H1 (cell line): ENCODE results near the gene C1orf74. TPM values are rescaled to one million over a fixed set of nuclear protein-coding genes. Genes with fewer than 3 reads are reported as not detected.

ENCODE experiments used
- CTCF ChIA-PET: fragments of 300-600 bp; sonication (Branson Sonifier 250); formaldehyde crosslinking; loops from one replicate; lab custom pipeline; 2021; ENCODE audit not compliant: partially characterized antibody; lab: Charles Lee
- POLR2A ChIA-PET: fragments of 300-600 bp; sonication (Branson Sonifier 250); formaldehyde crosslinking; loops from one replicate; lab custom pipeline; 2021; ENCODE audit warnings: inconsistent platforms; ENCODE audit not compliant: partially characterized antibody; lab: Charles Lee
- DNase-seq, 2 experiments: peaks; one replicate each; pipeline versions ENCODE4 v3.0.0 to v3.0.0-alpha.2; 2010 to 2022; ENCODE audit warnings: low spot score in 2 of 2, low read depth in 1 of 2, mixed read lengths in 1 of 2
- FAIRE-seq: peaks from 2 replicates; lab custom pipeline; 2011; peaks lifted over from hg19 to GRCh38; lab: Jason Lieb, UNC
- H2AFZ ChIP-seq: 2 replicates; pipeline ENCODE4 v1.8.1; 2012; ENCODE audit warnings: low read length, inconsistent platforms
- H2AK5ac ChIP-seq: 2 replicates; pipeline ENCODE4 v1.6.1; 2013; ENCODE audit warnings: low read depth, low read length
- H2BK120ac ChIP-seq: replicated peaks from 2 replicates; pipeline ENCODE3; 2013; ENCODE audit warnings: low read depth, low read length, inconsistent platforms
- H2BK12ac ChIP-seq: 2 replicates; pipeline ENCODE4 v1.6.1; 2013; ENCODE audit warnings: low read depth, low read length
- H2BK15ac ChIP-seq: 2 replicates; pipeline ENCODE4 v1.6.1; 2013; ENCODE audit warnings: low read length
- H2BK20ac ChIP-seq: 2 replicates; pipeline ENCODE4 v1.6.1; 2013; ENCODE audit warnings: low read length
- H2BK5ac ChIP-seq: 2 replicates; pipeline ENCODE4 v1.6.1; 2013; ENCODE audit warnings: low read depth, low read length
- H3K14ac ChIP-seq: 2 replicates; pipeline ENCODE4 v1.6.1; 2013; ENCODE audit warnings: inconsistent platforms; ENCODE audit not compliant: insufficient read length
- H3K18ac ChIP-seq: 2 replicates; pipeline ENCODE4 v1.6.1; 2013; ENCODE audit warnings: low read length; ENCODE audit errors: extremely low read depth
- H3K23ac ChIP-seq: 2 replicates; pipeline ENCODE4 v1.6.1; 2013; ENCODE audit warnings: inconsistent platforms; ENCODE audit not compliant: insufficient read length
- H3K23me2 ChIP-seq: 2 replicates; pipeline ENCODE4 v1.6.1; 2013; ENCODE audit warnings: low read depth, low read length
- H3K27ac ChIP-seq: 2 replicates; pipeline ENCODE4 v1.6.1; 2011; ENCODE audit warnings: low read depth, low read length, inconsistent platforms
- H3K27me3 ChIP-seq, 4 experiments: replicated peaks in 1 of 4; 1 replicate in 1 of 4; 2 replicates in 3 of 4; pipeline versions ENCODE4 v1.6.1 to v1.8.1; 2011 to 2013; ENCODE audit warnings: low read length in 3 of 4, mild to moderate bottlenecking in 3 of 4, inconsistent platforms in 2 of 4, mixed read lengths in 2 of 4, moderate library complexity in 1 of 4; ENCODE audit not compliant: control insufficient read depth in 3 of 4, insufficient read depth in 3 of 4; ENCODE audit errors: extremely low read depth in 1 of 4
- H3K36me3 ChIP-seq, 4 experiments: 2 replicates each; pipeline versions ENCODE4 v1.6.1 to v1.8.1; 2011 to 2013; ENCODE audit warnings: mild to moderate bottlenecking in 4 of 4, low read length in 3 of 4, moderate library complexity in 2 of 4, control low read depth in 1 of 4, inconsistent platforms in 1 of 4; ENCODE audit not compliant: insufficient read depth in 4 of 4, control insufficient read depth in 2 of 4
- H3K4ac ChIP-seq: replicated peaks from 2 replicates; pipeline ENCODE3; 2013; ENCODE audit warnings: low read length, low read depth, mixed read lengths, inconsistent platforms; ENCODE audit not compliant: insufficient read length
- H3K4me1 ChIP-seq, 4 experiments: replicated peaks in 1 of 4; 1 replicate in 1 of 4; 2 replicates in 3 of 4; pipeline versions ENCODE4 v1.6.1 to v1.8.1; 2011 to 2013; ENCODE audit warnings: low read length in 3 of 4, inconsistent platforms in 2 of 4, mixed read lengths in 1 of 4; ENCODE audit not compliant: insufficient read depth in 4 of 4, control insufficient read depth in 3 of 4
- H3K4me2 ChIP-seq, 2 experiments: 2 replicates each; pipeline versions ENCODE4 v1.6.1 to v1.8.1; 2011 to 2013; ENCODE audit warnings: low read depth in 2 of 2, low read length in 2 of 2, control low read depth in 1 of 2, inconsistent platforms in 1 of 2, mild to moderate bottlenecking in 1 of 2; ENCODE audit not compliant: insufficient read depth in 1 of 2
- H3K4me3 ChIP-seq, 4 experiments: fragments of 200-600, 300-600 bp in 1 of 4; sonication (generic), shearing (Covaris generic), sonication (Bioruptor Twin) in 1 of 4; 2 replicates each; pipeline versions ENCODE4 v1.5.1 to v1.8.1; 2011 to 2016; ENCODE audit warnings: low read length in 4 of 4, low read depth in 3 of 4, control low read depth in 2 of 4, inconsistent platforms in 2 of 4, mild to moderate bottlenecking in 2 of 4, mixed read lengths in 1 of 4, moderate library complexity in 1 of 4; ENCODE audit not compliant: insufficient read depth in 2 of 4; ENCODE audit errors: extremely low read depth in 1 of 4
- H3K56ac ChIP-seq: replicated peaks from 2 replicates; pipeline ENCODE3; 2013; ENCODE audit warnings: low read depth, mild to moderate bottlenecking, mixed read lengths, low read length, inconsistent platforms; ENCODE audit not compliant: insufficient read length
- H3K79me1 ChIP-seq: 2 replicates; pipeline ENCODE4 v1.6.1; 2013; ENCODE audit warnings: low read depth, low read length, control low read depth
- H3K79me2 ChIP-seq, 2 experiments: 2 replicates each; pipeline versions ENCODE4 v1.6.1 to v1.8.1; 2012 to 2013; ENCODE audit warnings: low read length in 2 of 2, mild to moderate bottlenecking in 2 of 2, inconsistent platforms in 1 of 2; ENCODE audit not compliant: insufficient read depth in 2 of 2, control insufficient read depth in 1 of 2
- H3K9ac ChIP-seq, 4 experiments: replicated peaks in 1 of 4; 1 replicate in 1 of 4; 2 replicates in 3 of 4; pipeline versions ENCODE4 v1.6.1 to v1.8.1; 2011 to 2013; ENCODE audit warnings: low read depth in 3 of 4, low read length in 3 of 4, control low read depth in 2 of 4, mild to moderate bottlenecking in 2 of 4, moderate library complexity in 2 of 4, inconsistent platforms in 1 of 4; ENCODE audit errors: extremely low read depth in 1 of 4
- H3K9me3 ChIP-seq, 2 experiments: 2 replicates each; pipeline versions ENCODE4 v1.6.1 to v1.8.1; 2012 to 2013; ENCODE audit warnings: mild to moderate bottlenecking in 2 of 2, moderate library complexity in 2 of 2, control low read depth in 1 of 2, inconsistent platforms in 1 of 2, low read depth in 1 of 2, low read length in 1 of 2, mixed read lengths in 1 of 2; ENCODE audit not compliant: insufficient read depth in 2 of 2
- H4K20me1 ChIP-seq, 2 experiments: replicated peaks in 1 of 2; 2 replicates each; pipeline versions ENCODE3 to v1.8.1; 2011 to 2013; ENCODE audit warnings: inconsistent platforms in 2 of 2, low read length in 2 of 2, mild to moderate bottlenecking in 1 of 2; ENCODE audit not compliant: insufficient read depth in 2 of 2, control insufficient read depth in 1 of 2
- H4K5ac ChIP-seq: 2 replicates; pipeline ENCODE4 v1.6.1; 2013; ENCODE audit warnings: low read length, low read depth, mixed read lengths, inconsistent platforms; ENCODE audit not compliant: insufficient read length
- H4K8ac ChIP-seq: 2 replicates; pipeline ENCODE4 v1.8.0; 2013; ENCODE audit warnings: mild to moderate bottlenecking, moderate library complexity, low read length, inconsistent platforms; ENCODE audit not compliant: insufficient read depth; ENCODE audit errors: extremely low read depth
- H4K91ac ChIP-seq: replicated peaks from 2 replicates; pipeline ENCODE3; 2013; ENCODE audit warnings: low read length, mixed read lengths, inconsistent platforms; ENCODE audit not compliant: insufficient read length
- CEBPB ChIP-seq: IDR thresholded peaks from 2 replicates; pipeline ENCODE4 v1.6.1; 2012; ENCODE audit warnings: low read depth, low read length
- FOSL1 ChIP-seq: IDR thresholded peaks from 2 replicates; pipeline ENCODE4 v1.6.1; 2011; ENCODE audit warnings: mild to moderate bottlenecking, low read depth, low read length, moderate library complexity; ENCODE audit not compliant: insufficient read depth
- JUND ChIP-seq: IDR thresholded peaks from 2 replicates; pipeline ENCODE4 v1.6.1; 2011; ENCODE audit warnings: mild to moderate bottlenecking, improper control_type of control experiment, low read length
- POLR2A ChIP-seq, 2 experiments: IDR thresholded peaks; 1 replicate in 1 of 2; 2 replicates in 1 of 2; pipeline ENCODE4 v1.6.1; 2011; ENCODE audit warnings: low read depth in 2 of 2, low read length in 2 of 2, mild to moderate bottlenecking in 2 of 2; ENCODE audit errors: control extremely low read depth in 1 of 2
- TBP ChIP-seq: IDR thresholded peaks from 2 replicates; pipeline ENCODE4 v1.6.1; 2011; ENCODE audit warnings: low read depth, low read length, improper control_type of control experiment
- WGBS, 2 experiments: shearing (Covaris generic) in 1 of 2; methylation state at CpG; one replicate each; pipeline versions ENCODE4 v1.1.6 to v1.1.7; 2013 to 2015; ENCODE audit warnings: low lambda C conversion rate in 2 of 2, mixed read lengths in 2 of 2, inconsistent platforms in 1 of 2, low coverage in 1 of 2, missing lambda C conversion rate in 1 of 2; ENCODE audit not compliant: insufficient replicate concordance in 2 of 2, insufficient coverage in 1 of 2, insufficient read length in 1 of 2; ENCODE audit errors: extremely low coverage in 1 of 2, missing lambda C conversion rate in 1 of 2; 5-methylcytosine and 5-hydroxymethylcytosine counted together
- polyA plus RNA-seq, 7 experiments: library from polyadenylated mRNA; depleted of rRNA in 3 of 7; stranded (reverse) in 5 of 7; unstranded in 2 of 7; fragments of >200 nt in 5 of 7; fragments of 200-250 nt in 2 of 7; gene quantifications; 1 replicate in 5 of 7; 2 replicates in 1 of 7; 4 replicates in 1 of 7; pipeline versions ENCODE4 v1.2.1 to v1.2.3, GENCODE V29; 2011 to 2013; ENCODE audit warnings: missing spikeins in 2 of 7, mixed read lengths in 2 of 7
- total RNA-seq: library from RNA; stranded (reverse); fragmentation: NEBNext Ultra II Directional; extraction: Animal tissue kit (Norgen Biotek cat#: 25700); gene quantifications from 2 replicates; pipeline ENCODE4 v1.2.1, GENCODE V29; 2021

Gene C1orf74
- total and polyA plus RNA-seq, 2 of the 8 experiments (the other 6 are each of a cell fraction or from before 2014, with no cell fraction given): 3.1 to 3.9 TPM

DNA sequence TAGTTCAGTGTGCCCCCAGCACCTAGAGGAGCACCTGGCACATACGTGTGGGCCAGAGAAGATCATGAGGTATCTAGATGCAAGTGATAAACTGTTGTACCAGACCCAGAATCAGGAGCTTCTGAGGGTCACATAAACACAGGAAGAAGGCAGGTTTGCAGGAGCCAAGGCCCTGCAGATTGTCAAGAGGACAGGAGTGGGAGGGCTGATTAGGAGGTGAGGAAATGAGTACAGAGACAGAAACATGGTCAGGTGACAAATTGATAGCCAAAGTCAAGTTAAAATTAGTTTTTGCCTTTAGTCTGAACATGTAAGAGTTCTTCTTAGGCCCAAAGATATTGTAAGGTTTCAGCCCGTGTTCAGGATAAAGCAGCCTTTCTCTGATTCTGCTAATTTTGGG, 42.5 kb downstream of the C1orf74 start:
- H3K9me3 ChIP-seq: no peaks in the 10 kb centered on the region
- no peak for TF ChIP-seq CEBPB
- TF ChIP-seq JUND: no peak
- no peak for TF ChIP-seq TBP
- TF ChIP-seq FOSL1: no peak
- TF ChIP-seq POLR2A (IDR thresholded peaks at IDR 0.05; ENCODE audit: control extremely low read depth in 1 of 2, low read depth in 2 of 2, low read length in 2 of 2): no peak
- H3K27me3 ChIP-seq: no peaks in the 10 kb centered on the region; a peak in 1 of 7 replicates

More for the DNA sequence above, 42.5 kb downstream of the C1orf74 start:
- H3K9ac ChIP-seq: no peak overlapping the region
- H4K5ac ChIP-seq: no peak overlapping the region
- H3K23me2 ChIP-seq: no peaks in the 10 kb centered on the region
- H2BK5ac ChIP-seq: no peak overlapping the region
- no peak overlapping the region for H2BK120ac ChIP-seq
- no peaks in the 10 kb centered on the region for H3K79me2 ChIP-seq
- FAIRE-seq (no peak), DNase-seq (no peak)
- no peak overlapping the region for H3K4me3 ChIP-seq
- H4K20me1 ChIP-seq: no peaks in the 10 kb centered on the region
- no peak overlapping the region for H2AK5ac ChIP-seq
- 87% methylated on average over 2 of the region's 2 CpGs; no CpG with 5 or more reads in 1 of the 2 experiments for WGBS, 2 experiments
- no peak overlapping the region for H3K27ac ChIP-seq
- no peak overlapping the region for H2AFZ ChIP-seq
- no peak overlapping the region for H3K4me2 ChIP-seq
- H3K79me1 ChIP-seq: no peaks in the 10 kb centered on the region
- CTCF ChIA-PET: no interaction called here
- POLR2A ChIA-PET: no interaction called here
- H3K23ac ChIP-seq: no peak overlapping the region
- no peaks in the 10 kb centered on the region for H3K4me1 ChIP-seq
- H3K18ac ChIP-seq: no peak overlapping the region
- H3K56ac ChIP-seq: no peak overlapping the region
- no peak overlapping the region for H4K91ac ChIP-seq
- no peak overlapping the region for H3K4ac ChIP-seq
- no peak overlapping the region for H3K14ac ChIP-seq
- no peak overlapping the region for H2BK12ac ChIP-seq
- H2BK15ac ChIP-seq: no peak overlapping the region
- no peak overlapping the region for H4K8ac ChIP-seq
- no peaks in the 10 kb centered on the region for H3K36me3 ChIP-seq
- H2BK20ac ChIP-seq: no peak overlapping the region
